Spleen (tissue), 13 donors: ENCODE results near the gene RELA. TPM values are rescaled to one million over a fixed set of nuclear protein-coding genes. Genes with fewer than 3 reads are reported as not detected.
A peak's percentile ranks its signal among the peaks of the same experiment; 100 is the strongest.

Experiments
- DNase-seq: peaks from one replicate; pipeline ENCODE4 v3.0.0-alpha.2; 2020
- H3K27ac ChIP-seq, 8 donors: fragments of 200-600 bp; sonication (generic) in 7 of 8; 1 replicate in 4 of 8; 2 replicates in 4 of 8; pipeline versions ENCODE4 v1.5.0 to v1.8.0; 2016 to 2021; ENCODE audit warnings: inconsistent platforms in 4 of 8, mild to moderate bottlenecking in 4 of 8, moderate library complexity in 1 of 8
- H3K27me3 ChIP-seq, 7 donors: fragments of 200-600 bp; sonication (generic) in 6 of 7; replicated peaks in 1 of 7; 1 replicate in 4 of 7; 2 replicates in 3 of 7; pipeline versions ENCODE4 v1.5.0 to v1.8.0; 2016 to 2021; ENCODE audit warnings: inconsistent platforms in 3 of 7, mild to moderate bottlenecking in 1 of 7
- H3K36me3 ChIP-seq, 6 donors: fragments of 200-600 bp; sonication (generic) in 5 of 6; 1 replicate in 4 of 6; 2 replicates in 2 of 6; pipeline versions ENCODE4 v1.5.0 to v1.8.0; 2016 to 2021; ENCODE audit warnings: inconsistent platforms in 2 of 6
- H3K4me1 ChIP-seq, 6 donors: fragments of 200-600 bp; sonication (generic) in 5 of 6; 1 replicate in 3 of 6; 2 replicates in 3 of 6; pipeline versions ENCODE4 v1.5.0 to v1.8.0; 2016 to 2021; ENCODE audit warnings: inconsistent platforms in 3 of 6
- H3K4me3 ChIP-seq, 8 donors: fragments of 200-600 bp; sonication (generic) in 7 of 8; 1 replicate in 4 of 8; 2 replicates in 4 of 8; pipeline versions ENCODE4 v1.5.0 to v1.8.0; 2016 to 2021; ENCODE audit warnings: inconsistent platforms in 4 of 8, mild to moderate bottlenecking in 4 of 8, moderate library complexity in 2 of 8
- H3K9me3 ChIP-seq, 8 donors: fragments of 200-600 bp; sonication (generic) in 7 of 8; 1 replicate in 4 of 8; 2 replicates in 4 of 8; pipeline versions ENCODE4 v1.5.0 to v1.8.0; 2016 to 2021; ENCODE audit warnings: inconsistent platforms in 4 of 8
- CTCF ChIP-seq, 11 experiments: fragments of 200-600 bp in 7 of 11; fragments of 450-650 bp in 4 of 11; sonication (generic) in 4 of 11; IDR thresholded peaks in 8 of 11; conservative IDR thresholded peaks in 3 of 11; 1 replicate in 7 of 11; 2 replicates in 4 of 11; pipeline versions ENCODE4 v1.4.0 to v1.8.0; 2016 to 2021; ENCODE audit warnings: antibody characterized with exemption in 11 of 11, inconsistent platforms in 4 of 11, mild to moderate bottlenecking in 1 of 11
- POLR2A ChIP-seq, 3 donors: fragments of 450-650 bp; IDR thresholded peaks; one replicate each; pipeline ENCODE4 v1.5.1; 2017; ENCODE audit warnings: antibody characterized with exemption in 3 of 3, mild to moderate bottlenecking in 1 of 3
- POLR2AphosphoS5 ChIP-seq, 3 donors: sonication (generic); formaldehyde crosslinking; IDR thresholded peaks; one replicate each; pipeline ENCODE4 v1.5.1; 2017; ENCODE audit warnings: antibody characterized with exemption in 3 of 3
- WGBS, 5 donors: extraction: QIAGEN DNeasy Blood & Tissue Kit in 3 of 5; methylation state at CpG; one replicate each; pipeline versions ENCODE4 v1.1.5 to v1.1.7; 2013 to 2018; 5-methylcytosine and 5-hydroxymethylcytosine counted together
- intact Hi-C: fragments of 100-400 bp; cut with DNase I; formaldehyde crosslinking; loops from one replicate; pipeline ENCODE4 v1.15.0; 2023; ENCODE audit warnings: low total_unique reads
- long read RNA-seq, 2 donors: transcript quantifications; one replicate each; lab custom pipeline, GENCODE V29; 2026
- polyA plus RNA-seq, 3 donors: library from polyadenylated mRNA; stranded (reverse); fragments of 200-250 nt; gene quantifications; one replicate each; pipeline ENCODE4 v1.2.1, GENCODE V29; 2013
- total RNA-seq, 7 donors: library from RNA; depleted of rRNA in 3 of 7; stranded (reverse); fragments of >200 nt in 3 of 7; fragmentation: NEBNext Ultra II Directional in 4 of 7; extraction: Animal tissue kit (Norgen Biotek cat#: 25700) in 4 of 7; gene quantifications; one replicate each; pipeline versions ENCODE4 v1.1.0 to v1.2.1, GENCODE V29; 2016 to 2021
- donor health status: healthy with polysubstance abuse.
- donor health status: DM: no; HTN: no; CAD: no; lungs with moderate emphysema.
- donor health status: DM: no; HTN: no; CAD: no.
- donor health status: Bipolar disorder and iron deficiency.
- donor health status: healthy.
- donor health status: DM: no; HTN: no; CAD: no.
- donor health status: DM: yes; HTN: yes; CAD: no.

Gene RELA
- total RNA-seq (100 to 1,000 TPM in 1 of 7 donors, 10 to 100 TPM in 6; 68.2 to 115 (median 85.3) TPM), polyA plus RNA-seq (10 to 100 TPM; 25.8 to 43.0 (median 25.9) TPM)
- long read RNA-seq, donor 1, partial matches to known transcripts = 0 of 5 reads
- long read RNA-seq, donor 1, other reads (novel, unspliced or antisense) = 0 of 5 reads
- long read RNA-seq, donor 2, transcript RELA-202 (11 exons, 2,700 nt) = major isoform, 5 of 13 reads
- long read RNA-seq, donor 2, partial matches to known transcripts = 6 of 13 reads
- long read RNA-seq, donor 2, other reads (novel, unspliced or antisense) = 0 of 13 reads

DNA sequence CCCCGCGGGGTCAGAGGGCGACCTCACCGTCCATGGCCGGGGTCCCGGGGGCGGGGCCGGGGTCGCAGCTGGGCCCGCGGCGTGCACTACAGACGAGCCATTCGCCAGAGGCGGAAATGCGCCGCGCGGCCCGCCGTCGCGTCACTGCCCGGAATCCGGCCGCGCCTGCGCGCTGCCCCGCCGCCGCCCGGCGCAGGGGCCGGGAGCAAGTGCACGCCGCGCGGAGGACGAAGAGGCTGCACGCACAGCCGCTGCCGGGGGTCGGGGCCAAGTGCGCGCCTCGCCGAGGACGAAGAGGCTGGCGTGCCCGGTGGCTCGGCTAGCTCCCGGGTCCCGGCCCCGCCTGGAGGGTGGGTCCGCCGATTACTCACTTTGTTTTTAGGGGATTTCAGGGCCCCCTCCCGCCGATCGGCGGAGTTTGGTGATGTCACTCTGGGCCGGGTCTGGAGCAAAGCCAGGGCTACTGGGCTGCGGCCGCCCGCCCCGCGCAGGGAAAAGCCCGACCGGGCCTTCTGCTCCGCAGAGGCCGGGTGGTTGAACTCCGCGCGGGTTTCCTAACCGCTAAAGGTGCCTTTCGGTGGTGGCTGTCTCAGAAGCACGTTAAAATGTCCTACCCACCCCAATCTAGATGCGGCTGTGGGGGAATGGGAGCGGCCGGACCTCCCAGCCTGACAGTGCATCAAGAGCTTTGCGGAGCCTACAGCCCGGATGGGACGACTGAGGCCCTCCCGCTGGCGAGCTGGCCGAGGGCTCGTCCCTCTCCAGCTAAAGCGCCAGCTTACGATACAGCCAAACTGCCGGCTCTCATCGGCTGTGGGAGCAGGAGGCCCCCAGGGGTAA, at the start of gene RELA:
Gene RELA, minus strand, starts transcription at position 118 of the 840 bp plus-strand sequence. Its CDS starts 84 bp downstream, at position 34.
- intact Hi-C loops = no loop called here
- Histone ChIP-seq H3K27ac (peak within 1 kb of the TSS; percentile 93 to 99 (median 98)), H3K9me3 (no peaks in the 10 kb centered on the region), H3K4me3 (peak within 1 kb of the TSS; percentile 62 to 97 (median 86)), H3K27me3 (no peaks in the 10 kb centered on the region), H3K4me1 (peaks cover 17 to 61% (median 43%) of the 10 kb centered on the region in 6 donors), H3K36me3 (peaks cover 5 to 43% (median 37%) of the 10 kb centered on the region in 6 donors)
- 0 to 1% (median 0%) methylated on average over 16 to 91 of the region's 91 CpGs for WGBS, 5 donors
- DNase-seq = peak; percentile 98
- TF ChIP-seq CTCF (IDR thresholded peaks at IDR 0.05 in 8 of 11, conservative IDR thresholded peaks at IDR 0.05 in 3 of 11) (peak in 4 of 11 experiments; percentile 15 to 53 (median 33)), POLR2AphosphoS5 (IDR thresholded peaks at IDR 0.05) (peak; percentile 86 to 92 (median 90)), POLR2A (IDR thresholded peaks at IDR 0.05) (peak in 2 of 3 donors; percentile 44 to 82)

- H3K4me3 ChIP-seq = peak within 1 kb of the TSS; percentile 35 to 76 (median 66)
- WGBS, 5 donors = 0 to 1% (median 0%) methylated on average over 49 to 65 of the region's 65 CpGs
- DNase-seq = peak; percentile 99
- H3K36me3 ChIP-seq = peaks cover 3 to 43% (median 42%) of the 10 kb centered on the region in 6 donors
- TF ChIP-seq POLR2A (IDR thresholded peaks at IDR 0.05) (peak in 2 of 3 donors; percentile 55 to 58), POLR2AphosphoS5 (IDR thresholded peaks at IDR 0.05) (peak; percentile 93 to 97 (median 96)), CTCF (IDR thresholded peaks at IDR 0.05 in 8 of 11, conservative IDR thresholded peaks at IDR 0.05 in 3 of 11) (peak; percentile 95 to 100 (median 97))
- no peaks in the 10 kb centered on the region for H3K27me3 ChIP-seq
- intact Hi-C loops = loop anchor here (10.0 kb wide), 2 partner anchors 103 to 283 kb away; no protein-coding TSS in a partner anchor
- H3K9me3 ChIP-seq = no peaks in the 10 kb centered on the region
- H3K27ac ChIP-seq = peak within 1 kb of the TSS; percentile 89 to 100 (median 100)
- peaks cover 9 to 57% (median 27%) of the 10 kb centered on the region in 6 donors for H3K4me1 ChIP-seq
Observed at GRCh38 chr11:65711785-65712632, 49.3 kb upstream of the RELA start, which contains the start of gene KAT5. TSS of gene KAT5 (plus strand) at chr11:65712252. CDS start at chr11:65712268, 16 bp downstream.

DNA sequence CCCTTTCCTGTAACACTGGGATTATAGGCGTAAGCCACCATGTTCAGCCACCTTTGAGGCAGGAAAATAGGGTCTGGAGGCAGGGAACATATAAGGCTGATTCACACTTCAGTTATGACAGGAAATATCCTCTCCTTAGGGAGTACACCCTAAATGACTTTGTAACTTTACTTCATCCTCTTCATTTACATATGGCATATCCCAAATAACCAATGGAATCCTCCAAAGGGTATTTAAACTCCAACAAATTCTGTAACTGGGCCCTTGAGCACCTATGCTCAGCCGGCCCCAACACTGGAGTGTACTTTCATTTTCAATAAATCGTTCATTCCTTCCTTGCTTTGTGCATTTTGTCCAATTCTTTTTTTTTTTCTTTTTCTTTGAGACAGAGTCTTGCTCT, 47.7 kb upstream of the RELA start:
- H3K4me3 ChIP-seq = no peak overlapping the region
- DNase-seq = no peak
- intact Hi-C loops = loop anchor here (10.0 kb wide), 2 partner anchors 104 to 284 kb away; no protein-coding TSS in a partner anchor
- peaks cover 9 to 56% (median 32%) of the 10 kb centered on the region in 6 donors for H3K4me1 ChIP-seq
- peaks cover 0 to 27% (median 26%) of the 10 kb centered on the region in 6 donors for H3K36me3 ChIP-seq
- no peaks in the 10 kb centered on the region for H3K9me3 ChIP-seq
- H3K27ac ChIP-seq = peak overlapping the region in 3 of 8 donors; percentile 21 to 99 (median 95)
- 70 to 86% (median 77%) methylated on average over 3 of the region's 3 CpGs for WGBS, 5 donors
- no peaks in the 10 kb centered on the region for H3K27me3 ChIP-seq
- no peak for TF ChIP-seq CTCF (IDR thresholded peaks at IDR 0.05 in 8 of 11, conservative IDR thresholded peaks at IDR 0.05 in 3 of 11)
- no peak for TF ChIP-seq POLR2AphosphoS5 (IDR thresholded peaks at IDR 0.05)
- TF ChIP-seq POLR2A (IDR thresholded peaks at IDR 0.05) = no peak
